GM12878 (cell line): ENCODE data around the gene AMOTL1. TPM values are rescaled to one million over a fixed set of nuclear protein-coding genes. Genes with fewer than 3 reads are reported as not detected.

Source experiments
- ATAC-seq: fragments of 200-7000 bp; cut with Tn5 transposase; 3 replicates; pipeline ENCODE4 v1.9.1; 2020; ENCODE audit warnings: mild to moderate bottlenecking, moderate library complexity
- BruUV-seq: library from RNA; stranded (reverse); fragments of 400-500 nt; replicated peaks from 2 replicates; lab custom pipeline; 2021; lab: Mats Ljungman, UMichigan
- CTCF ChIA-PET: fragments of 300-600 bp; sonication (Branson Sonifier 250); formaldehyde crosslinking; extraction: SDS; loops from one replicate; lab custom pipeline; 2021; ENCODE audit warnings: inconsistent platforms; lab: Yijun Ruan, JAX
- POLR2A ChIA-PET: fragments of 350-600 bp; formaldehyde crosslinking; extraction: SDS; loops from one replicate; lab custom pipeline; 2021; ENCODE audit warnings: inconsistent platforms; lab: Charles Lee
- RAD21 ChIA-PET: fragments of 300-600 bp; sonication (Branson Sonifier 250); formaldehyde crosslinking; loops from one replicate; lab custom pipeline; 2023; ENCODE audit warnings: antibody characterized with exemption; ENCODE audit not compliant: unreplicated experiment; lab: Charles Lee
- SMC1A ChIA-PET: fragments of 300-600 bp; sonication (Branson Sonifier 250); formaldehyde crosslinking; loops from one replicate; lab custom pipeline; 2023; ENCODE audit not compliant: unreplicated experiment, uncharacterized antibody; lab: Charles Lee
- DNase-seq: peaks from one replicate; pipeline ENCODE4 v3.0.0-alpha.2; 2011; ENCODE audit warnings: low read depth, low spot score
- FAIRE-seq: peaks from 3 replicates; lab custom pipeline; 2011; peaks lifted over from hg19 to GRCh38; lab: Jason Lieb, UNC
- H2AFZ ChIP-seq: 2 replicates; pipeline ENCODE4 v1.6.0; 2011; ENCODE audit warnings: low read depth, low read length, control low read depth; ENCODE audit not compliant: control insufficient read depth
- H3K27ac ChIP-seq: 2 replicates; pipeline ENCODE4 v1.5.1; 2011; ENCODE audit warnings: control low read depth; ENCODE audit not compliant: control insufficient read depth, insufficient read depth
- H3K27me3 ChIP-seq, 2 experiments: replicated peaks in 1 of 2; 2 replicates each; pipeline versions ENCODE4 v1.6.0 to v1.6.1; 2011; ENCODE audit warnings: low read length in 1 of 2; ENCODE audit not compliant: control insufficient read depth in 2 of 2, insufficient read depth in 2 of 2
- H3K36me3 ChIP-seq, 2 experiments: 2 replicates each; pipeline ENCODE4 v1.5.1; 2011; ENCODE audit warnings: low read length in 1 of 2; ENCODE audit not compliant: control insufficient read depth in 2 of 2, insufficient read depth in 2 of 2
- H3K4me1 ChIP-seq: 2 replicates; pipeline ENCODE4 v1.6.1; 2011; ENCODE audit warnings: mild to moderate bottlenecking, low read length, moderate library complexity, mixed read lengths; ENCODE audit not compliant: control insufficient read depth, insufficient read depth
- H3K4me2 ChIP-seq: 2 replicates; pipeline ENCODE4 v1.6.0; 2011; ENCODE audit warnings: control low read depth; ENCODE audit not compliant: control insufficient read depth, insufficient read depth
- H3K4me3 ChIP-seq: fragments of 200-600 bp; sonication (generic); 2 replicates; pipeline ENCODE4 v1.5.1; 2016
- H3K79me2 ChIP-seq: 2 replicates; pipeline ENCODE4 v1.6.0; 2011; ENCODE audit warnings: low read length; ENCODE audit not compliant: control insufficient read depth, insufficient read depth
- H3K9ac ChIP-seq: 2 replicates; pipeline ENCODE4 v1.8.0; 2011; ENCODE audit warnings: low read length, control low read depth, mixed read lengths; ENCODE audit not compliant: control insufficient read depth, insufficient read depth
- H3K9me3 ChIP-seq: replicated peaks from 3 replicates; pipeline ENCODE4 v1.5.1; 2011; ENCODE audit warnings: mild to moderate bottlenecking, low read length; ENCODE audit not compliant: control insufficient read depth, insufficient read depth
- H4K20me1 ChIP-seq: 2 replicates; pipeline ENCODE4 v1.6.0; 2011; ENCODE audit not compliant: control insufficient read depth, insufficient read depth
- ATF7 ChIP-seq: fragments of 450-650 bp; IDR thresholded peaks from 2 replicates; pipeline ENCODE4 v1.6.1; 2016; ENCODE audit warnings: low read depth, mild to moderate bottlenecking
- FOS ChIP-seq: IDR thresholded peaks from 3 replicates; pipeline ENCODE4 v1.6.1; 2011; ENCODE audit warnings: borderline replicate concordance; ENCODE audit not compliant: insufficient read length; ENCODE audit errors: extremely low read depth
- JUNB ChIP-seq: IDR thresholded peaks from 2 replicates; pipeline ENCODE4 v1.6.1; 2016; ENCODE audit warnings: antibody characterized with exemption, mild to moderate bottlenecking
- NR2C2 ChIP-seq: IDR thresholded peaks from 2 replicates; pipeline ENCODE4 v1.6.1; 2011; ENCODE audit warnings: borderline replicate concordance, low read depth; ENCODE audit not compliant: control insufficient read depth, insufficient read length
- PAX8 ChIP-seq: fragments of 450-650 bp; IDR thresholded peaks from 2 replicates; pipeline ENCODE4 v1.6.1; 2017; ENCODE audit warnings: mild to moderate bottlenecking, moderate library complexity
- PKNOX1 ChIP-seq: fragments of 450-650 bp; IDR thresholded peaks from 2 replicates; pipeline ENCODE4 v1.6.1; 2016; ENCODE audit warnings: mild to moderate bottlenecking
- RUNX3 ChIP-seq: IDR thresholded peaks from 2 replicates; pipeline ENCODE4 v1.6.1; 2012; ENCODE audit warnings: low read length, inconsistent platforms
- SREBF1 ChIP-seq: IDR thresholded peaks from 2 replicates; pipeline ENCODE4 v1.6.1; 2012; ENCODE audit warnings: mild to moderate bottlenecking, low read length
- ZNF207 ChIP-seq: fragments of 450-650 bp; IDR thresholded peaks from 2 replicates; pipeline ENCODE4 v1.6.1; 2014; ENCODE audit warnings: antibody characterized with exemption, mild to moderate bottlenecking, borderline replicate concordance
- ZNF384 ChIP-seq: IDR thresholded peaks from 2 replicates; pipeline ENCODE4 v1.6.1; 2012; ENCODE audit warnings: low read depth, mild to moderate bottlenecking, low read length, improper control_type of control experiment, borderline replicate concordance
- ZNF592 ChIP-seq: fragments of 450-650 bp; IDR thresholded peaks from 2 replicates; pipeline ENCODE4 v1.6.1; 2017; ENCODE audit warnings: mild to moderate bottlenecking, moderate library complexity
- WGBS: methylation state at CpG from one replicate; pipeline ENCODE4 v1.1.6; 2016; ENCODE audit warnings: low lambda C conversion rate; ENCODE audit not compliant: insufficient replicate concordance, insufficient coverage; ENCODE audit errors: missing lambda C conversion rate; 5-methylcytosine and 5-hydroxymethylcytosine counted together
- in situ Hi-C: fragments of 300-500 bp; cut with MboI; formaldehyde crosslinking; loops from 9 replicates; pipeline ENCODE4 v1.14.3; 2018; ENCODE audit warnings: mixed read lengths
- intact Hi-C: fragments of 100-400 bp; cut with micrococcal nuclease; formaldehyde crosslinking; loops from one replicate; pipeline ENCODE4 v1.14.2; 2022; ENCODE audit not compliant: unreplicated experiment
- polyA plus RNA-seq, 11 experiments: library from polyadenylated mRNA; depleted of rRNA in 4 of 11; unstranded in 6 of 11; stranded (reverse) in 5 of 11; fragments of >200 nt; fragmentation: Nextera tagmentation in 4 of 11; fragmentation: Illumina TruSeq in 1 of 11; extraction: Ambion mirVana in 4 of 11; extraction: Trizol in 1 of 11; gene quantifications; 1 replicate in 1 of 11; 2 replicates in 10 of 11; pipeline versions ENCODE4 v1.2.1 to v1.2.3, GENCODE V29; 2011 to 2016; ENCODE audit warnings: inconsistent platforms in 2 of 11, missing spikeins in 2 of 11, low read depth in 1 of 11
- total RNA-seq, 4 experiments: library from RNA; depleted of rRNA in 3 of 4; stranded (reverse); fragments of >200 nt in 3 of 4; fragmentation: Illumina TruSeq in 1 of 4; extraction: Trizol in 1 of 4; gene quantifications; 2 replicates each; pipeline versions ENCODE4 v1.2.1 to v1.2.3, GENCODE V29; 2013 to 2021

AMOTL1 gene
- total and polyA plus RNA-seq, 10 of the 15 experiments (the other 5 are each of a cell fraction or from before 2014, with no cell fraction given), result under 0.01 to 0.41 (median 0.01) TPM; not detected in 7

- TF ChIP-seq FOS, result no peak
- no peak for TF ChIP-seq SREBF1
- no peak for TF ChIP-seq PAX8
- no peak for TF ChIP-seq ATF7
- no peak for TF ChIP-seq RUNX3
- no peak for TF ChIP-seq PKNOX1
- TF ChIP-seq JUNB, result no peak
Measured at GRCh38 chr11:94831529-94831928, 63.4 kb downstream of the AMOTL1 start (continued).

- Histone ChIP-seq H3K36me3 (no peaks in the 10 kb centered on the region), H4K20me1 (no peaks in the 10 kb centered on the region), H3K27ac (no peak overlapping the region), H3K79me2 (no peaks in the 10 kb centered on the region), H2AFZ (no peak overlapping the region), H3K4me1 (no peaks in the 10 kb centered on the region), H3K27me3 (peaks cover 0 to 2% of the 10 kb centered on the region in 2 experiments; a peak in 2 of 4 replicates), H3K4me3 (no peak overlapping the region), H3K4me2 (no peak overlapping the region), H3K9ac (no peak overlapping the region), H3K9me3 (no peaks in the 10 kb centered on the region)
- ChIA-PET SMC1A (no interaction called here), POLR2A (no interaction called here), CTCF (interaction anchor here (0.6 to 0.7 kb wide), 2 partner anchors 9 kb away, joined by 3 read pairs; no protein-coding TSS in a partner anchor), RAD21 (no interaction called here)
- TF ChIP-seq ZNF207 (no peak), ZNF592 (no peak), NR2C2 (no peak), ZNF384 (no peak)
- WGBS, result 37% methylated on average over 4 of the region's 4 CpGs
- intact Hi-C loops, result no loop called here
- DNase-seq (no peak), FAIRE-seq (no peak), ATAC-seq (no peak)
- in situ Hi-C loops, result no loop called here
- no TSS peak for BruUV-seq
Measured at GRCh38 chr11:94832604-94833235, 64.6 kb downstream of the AMOTL1 start.
